ENCODE results near the gene GLRX.
"Not testable (repeated sequence)": the region's sequence is repeated elsewhere in the genome, so short reads cannot be mapped to it uniquely, and the experiment has no call there.

Gene GLRX

GRCh38 chr5:95858661-95859595 is 36.4 kb upstream of the GLRX start:
- DNase-seq (ENCODE audit: low read depth), result peak; percentile 98
- H3K4me3 ChIP-seq (ENCODE audit: low read length), result peak overlapping the region; percentile 55
- TF ChIP-seq, protein P1, sequence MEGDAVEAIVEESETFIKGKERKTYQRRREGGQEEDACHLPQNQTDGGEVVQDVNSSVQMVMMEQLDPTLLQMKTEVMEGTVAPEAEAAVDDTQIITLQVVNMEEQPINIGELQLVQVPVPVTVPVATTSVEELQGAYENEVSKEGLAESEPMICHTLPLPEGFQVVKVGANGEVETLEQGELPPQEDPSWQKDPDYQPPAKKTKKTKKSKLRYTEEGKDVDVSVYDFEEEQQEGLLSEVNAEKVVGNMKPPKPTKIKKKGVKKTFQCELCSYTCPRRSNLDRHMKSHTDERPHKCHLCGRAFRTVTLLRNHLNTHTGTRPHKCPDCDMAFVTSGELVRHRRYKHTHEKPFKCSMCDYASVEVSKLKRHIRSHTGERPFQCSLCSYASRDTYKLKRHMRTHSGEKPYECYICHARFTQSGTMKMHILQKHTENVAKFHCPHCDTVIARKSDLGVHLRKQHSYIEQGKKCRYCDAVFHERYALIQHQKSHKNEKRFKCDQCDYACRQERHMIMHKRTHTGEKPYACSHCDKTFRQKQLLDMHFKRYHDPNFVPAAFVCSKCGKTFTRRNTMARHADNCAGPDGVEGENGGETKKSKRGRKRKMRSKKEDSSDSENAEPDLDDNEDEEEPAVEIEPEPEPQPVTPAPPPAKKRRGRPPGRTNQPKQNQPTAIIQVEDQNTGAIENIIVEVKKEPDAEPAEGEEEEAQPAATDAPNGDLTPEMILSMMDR (conservative IDR thresholded peaks at IDR 0.05; ENCODE audit: low read length), result peak; percentile 96

GRCh38 chr5:95858023-95858461 is 35.5 kb upstream of the GLRX start:
- peak overlapping the region; percentile 55 for H3K4me3 ChIP-seq (ENCODE audit: low read length)
- TF ChIP-seq, protein P1 (conservative IDR thresholded peaks at IDR 0.05; ENCODE audit: low read length), result no peak
- peak; percentile 95 for DNase-seq (ENCODE audit: low read depth)

DNA sequence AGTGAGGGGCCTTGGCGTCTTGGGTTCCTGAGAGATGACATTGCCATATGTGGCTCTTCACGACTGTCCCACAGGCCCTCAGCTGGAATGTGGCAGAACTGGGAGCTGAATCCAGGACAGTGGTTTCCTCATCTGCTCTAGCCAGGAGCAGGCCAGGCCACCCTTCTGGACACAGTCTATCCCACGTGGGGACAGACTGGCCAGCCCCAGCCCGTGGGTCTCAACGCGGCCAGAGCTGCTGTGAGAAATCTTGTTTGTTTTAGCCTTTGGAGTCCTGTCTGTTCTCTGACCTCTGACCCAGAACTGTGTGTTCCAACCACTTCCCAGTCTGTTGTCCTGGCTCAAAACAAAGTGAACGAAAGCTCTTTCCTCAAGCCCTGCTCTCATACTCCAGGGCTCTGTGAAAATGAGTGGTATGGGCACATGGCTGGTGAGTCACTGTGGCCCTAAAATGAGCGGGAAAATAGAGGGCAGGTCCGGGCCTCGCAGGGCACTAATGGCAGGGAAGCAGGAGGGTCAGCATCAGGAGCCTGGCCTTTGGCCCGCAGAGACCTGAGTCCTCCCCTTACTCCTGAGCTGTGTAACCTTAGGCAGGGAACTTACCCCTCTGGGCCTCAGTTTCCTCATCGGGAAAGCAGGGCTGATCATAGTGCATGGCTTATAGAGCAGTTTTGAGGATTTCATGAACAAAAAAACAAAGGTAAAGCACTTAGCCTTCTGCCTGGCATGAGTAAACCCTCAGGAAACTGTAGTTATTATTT is 34.8 kb upstream of the GLRX start:
- TF ChIP-seq, protein P1 (conservative IDR thresholded peaks at IDR 0.05; ENCODE audit: low read length), result no peak
- H3K4me3 ChIP-seq (ENCODE audit: low read length), result peak overlapping the region; percentile 55; the same call in 1 of the 2 replicates
- no peak for DNase-seq (ENCODE audit: low read depth)

DNA sequence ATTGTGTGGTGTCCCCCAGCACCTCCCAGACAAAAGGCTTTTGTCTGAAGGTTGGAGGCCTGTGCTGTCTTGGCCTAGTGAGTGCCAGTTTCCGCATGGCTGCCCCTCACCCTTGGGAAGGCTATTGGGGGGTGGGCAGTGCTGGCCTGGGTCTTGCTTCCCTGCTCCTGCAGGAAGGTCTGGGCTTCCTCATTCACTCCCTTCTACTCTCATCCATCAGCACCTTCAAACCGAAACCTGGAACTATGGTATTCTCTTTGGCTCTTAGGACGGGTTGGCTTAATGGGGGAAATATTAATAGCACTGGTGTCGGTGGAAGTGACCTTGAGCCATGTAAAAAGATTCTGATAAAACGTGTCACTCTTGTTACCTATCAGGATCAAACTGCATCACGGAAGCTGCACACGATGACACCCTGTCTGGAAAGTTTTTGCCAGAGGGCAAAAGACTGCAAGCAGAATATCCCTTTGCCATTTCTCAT is 34.0 kb upstream of the GLRX start:
- TF ChIP-seq, protein P1 (conservative IDR thresholded peaks at IDR 0.05; ENCODE audit: low read length), result no peak
- H3K4me3 ChIP-seq (ENCODE audit: low read length), result no peak overlapping the region
- no peak for DNase-seq (ENCODE audit: low read depth)

DNA sequence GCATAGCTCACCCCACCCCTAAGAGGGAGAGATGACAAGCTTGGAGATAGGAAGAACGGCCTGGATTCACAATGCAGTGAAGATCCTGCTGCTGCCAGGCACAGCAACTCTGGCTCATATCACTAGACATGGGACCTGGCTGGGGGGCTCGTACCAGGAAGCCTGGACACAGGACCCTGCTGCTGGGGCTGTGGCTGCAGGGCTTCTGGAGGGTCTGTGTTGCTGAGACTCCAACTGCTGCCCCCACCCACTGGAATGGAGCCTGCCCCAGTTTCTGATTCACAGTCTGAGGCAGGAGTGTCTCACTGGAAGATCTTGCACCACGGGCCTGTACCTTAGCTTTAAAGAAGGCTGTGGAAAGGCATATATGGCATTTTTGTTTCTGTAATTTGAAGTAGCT is 31.0 kb upstream of the GLRX start:
- no peak overlapping the region for H3K4me3 ChIP-seq (ENCODE audit: low read length)
- TF ChIP-seq, protein P1 (conservative IDR thresholded peaks at IDR 0.05; ENCODE audit: low read length), result no peak
- DNase-seq (ENCODE audit: low read depth), result no peak

GRCh38 chr5:95852567-95852966 is 30.0 kb upstream of the GLRX start:
- TF ChIP-seq, protein P1 (conservative IDR thresholded peaks at IDR 0.05; ENCODE audit: low read length), result no peak
- no peak for DNase-seq (ENCODE audit: low read depth)
- H3K4me3 ChIP-seq (ENCODE audit: low read length), result no peak overlapping the region

- H3K4me3 ChIP-seq (ENCODE audit: low read length); DNase-seq (ENCODE audit: low read depth): not testable (repeated sequence)
These were observed 28.6 kb upstream of the GLRX start for GRCh38 chr5:95851141-95851540.
